K562 (cell line): ENCODE measurements around the gene CACNA2D4. TPM values are rescaled to one million over a fixed set of nuclear protein-coding genes. Genes with fewer than 3 reads are reported as not detected.

Experiments
- ELF1 ChIP-seq: fragments of 200-800 bp; sonication (Bioruptor generic); IDR thresholded peaks from 2 replicates; pipeline ENCODE4 v1.6.1; 2016; ENCODE audit warnings: missing genetic modification characterization, missing compliant biosample characterization
- POU5F1 ChIP-seq: fragments of 150-350 bp; IDR thresholded peaks from 2 replicates; pipeline ENCODE4 v1.6.1; 2014; ENCODE audit warnings: borderline replicate concordance, low read length, low read depth, mild to moderate bottlenecking; ENCODE audit not compliant: partially characterized antibody
- RAD21 ChIP-seq, 2 experiments: fragments of 250-450 bp in 1 of 2; fragments of 450-650 bp in 1 of 2; sonication (Bioruptor Pico) in 1 of 2; formaldehyde crosslinking in 1 of 2; IDR thresholded peaks in 1 of 2; conservative IDR thresholded peaks in 1 of 2; 2 replicates each; pipeline versions ENCODE4 v1.4.0 to v1.8.0; 2020 to 2022; ENCODE audit warnings: mild to moderate bottlenecking in 2 of 2, moderate library complexity in 1 of 2
- RFX7 ChIP-seq: fragments of 250-450 bp; sonication (Bioruptor Pico); IDR thresholded peaks from 2 replicates; pipeline ENCODE4 v1.5.1; 2021; ENCODE audit warnings: mild to moderate bottlenecking
- SMC3 ChIP-seq: conservative IDR thresholded peaks from 2 replicates; pipeline ENCODE4 v1.6.1; 2011; ENCODE audit warnings: low read depth, low read length, improper control_type of control experiment; ENCODE audit not compliant: insufficient read depth
- SP2 ChIP-seq: IDR thresholded peaks from 2 replicates; pipeline ENCODE4 v1.6.1; 2011; ENCODE audit warnings: mild to moderate bottlenecking, low read depth, low read length, moderate library complexity; ENCODE audit not compliant: poor library complexity, severe bottlenecking; ENCODE audit errors: extremely low read depth
- STAG1 ChIP-seq: sonication (generic); formaldehyde crosslinking; IDR thresholded peaks from 2 replicates; pipeline ENCODE4 v1.5.0; 2020; ENCODE audit warnings: missing genetic modification reagents, borderline replicate concordance
- ZNF224 ChIP-seq: sonication (generic); formaldehyde crosslinking; IDR thresholded peaks from 2 replicates; pipeline ENCODE4 v1.8.0; 2022; ENCODE audit warnings: mild to moderate bottlenecking, missing genetic modification reagents
- polyA plus RNA-seq, 8 experiments: library from polyadenylated mRNA; depleted of rRNA in 4 of 8; stranded (reverse) in 5 of 8; unstranded in 3 of 8; fragments of >200 nt; fragmentation: Nextera tagmentation in 2 of 8; fragmentation: Illumina TruSeq in 1 of 8; extraction: Ambion mirVana in 2 of 8; extraction: Trizol in 1 of 8; gene quantifications; 2 replicates each; pipeline versions ENCODE4 v1.2.1 to v1.2.3, GENCODE V29; 2011 to 2014; ENCODE audit warnings: inconsistent platforms in 1 of 8, missing spikeins in 1 of 8
- total RNA-seq, 7 experiments: library from RNA; depleted of rRNA in 6 of 7; stranded (reverse); fragments of >200 nt in 6 of 7; fragmentation: Illumina TruSeq in 2 of 7; extraction: Trizol in 2 of 7; gene quantifications; 2 replicates each; pipeline versions ENCODE4 v1.2.1 to v1.2.3, GENCODE V29; 2011 to 2021; ENCODE audit warnings: low replicate concordance in 1 of 7
- TF ChIP-seq, protein P1 (sequence below), 2 experiments: fragments of 450-650 bp; formaldehyde crosslinking in 1 of 2; IDR thresholded peaks; 2 replicates each; pipeline versions ENCODE4 v1.4.0 to v1.6.1; 2014 to 2020; ENCODE audit warnings: mild to moderate bottlenecking in 2 of 2, borderline replicate concordance in 1 of 2, low read depth in 1 of 2
- TF ChIP-seq, protein P2 (sequence below): fragments of 450-650 bp; formaldehyde crosslinking; IDR thresholded peaks from 2 replicates; pipeline ENCODE4 v1.4.0; 2020; ENCODE audit warnings: mild to moderate bottlenecking, moderate library complexity

CACNA2D4 gene
- total and polyA plus RNA-seq, 9 of the 15 experiments (the other 6 are each of a cell fraction or from before 2014, with no cell fraction given), result 0.04 to 0.69 (median 0.40) TPM; not detected in 3

DNA sequence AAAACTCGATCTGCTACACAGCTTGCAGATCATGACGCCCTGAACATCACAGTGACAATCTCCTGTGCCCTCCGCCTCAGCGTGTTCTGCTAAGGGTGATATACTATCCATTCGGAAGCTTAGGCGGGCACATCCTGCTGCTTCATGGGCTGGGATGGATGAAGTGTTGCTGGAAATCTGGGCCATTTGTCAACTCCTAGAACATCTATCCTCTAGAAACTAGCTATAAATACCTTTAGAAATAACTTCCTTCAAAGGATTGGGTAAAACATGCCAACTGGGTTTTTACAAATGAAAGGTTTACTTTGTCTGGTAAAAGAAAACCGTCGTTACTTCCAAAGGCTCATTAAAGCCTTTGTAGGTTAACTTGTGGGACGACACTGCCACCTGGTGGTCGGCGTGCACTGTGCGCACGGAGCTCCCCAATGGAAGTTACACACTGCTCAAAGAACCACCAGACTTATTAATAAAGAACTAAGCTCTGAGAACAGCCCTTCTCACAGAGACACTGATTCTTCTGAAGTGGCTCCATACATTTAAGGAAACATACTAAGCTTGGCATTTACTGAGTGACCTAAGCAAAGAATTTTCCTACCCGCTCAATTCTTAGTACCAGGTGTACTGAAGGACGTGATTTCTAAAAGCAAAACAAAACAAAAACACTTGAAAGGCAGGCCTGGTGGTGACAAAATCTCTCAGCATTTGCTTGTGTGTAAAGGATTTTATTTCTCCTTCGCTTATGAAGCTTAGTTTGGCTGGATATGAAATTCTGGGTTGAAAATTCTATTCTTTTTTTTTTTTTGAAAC is 21.6 kb upstream of the CACNA2D4 start (continued):
- peak; percentile 93 for TF ChIP-seq SMC3
- no peak for TF ChIP-seq SP2
- no peak for TF ChIP-seq POU5F1
- no peak for TF ChIP-seq RFX7 (CRISPR knock-in tag)
- TF ChIP-seq, protein P1, sequence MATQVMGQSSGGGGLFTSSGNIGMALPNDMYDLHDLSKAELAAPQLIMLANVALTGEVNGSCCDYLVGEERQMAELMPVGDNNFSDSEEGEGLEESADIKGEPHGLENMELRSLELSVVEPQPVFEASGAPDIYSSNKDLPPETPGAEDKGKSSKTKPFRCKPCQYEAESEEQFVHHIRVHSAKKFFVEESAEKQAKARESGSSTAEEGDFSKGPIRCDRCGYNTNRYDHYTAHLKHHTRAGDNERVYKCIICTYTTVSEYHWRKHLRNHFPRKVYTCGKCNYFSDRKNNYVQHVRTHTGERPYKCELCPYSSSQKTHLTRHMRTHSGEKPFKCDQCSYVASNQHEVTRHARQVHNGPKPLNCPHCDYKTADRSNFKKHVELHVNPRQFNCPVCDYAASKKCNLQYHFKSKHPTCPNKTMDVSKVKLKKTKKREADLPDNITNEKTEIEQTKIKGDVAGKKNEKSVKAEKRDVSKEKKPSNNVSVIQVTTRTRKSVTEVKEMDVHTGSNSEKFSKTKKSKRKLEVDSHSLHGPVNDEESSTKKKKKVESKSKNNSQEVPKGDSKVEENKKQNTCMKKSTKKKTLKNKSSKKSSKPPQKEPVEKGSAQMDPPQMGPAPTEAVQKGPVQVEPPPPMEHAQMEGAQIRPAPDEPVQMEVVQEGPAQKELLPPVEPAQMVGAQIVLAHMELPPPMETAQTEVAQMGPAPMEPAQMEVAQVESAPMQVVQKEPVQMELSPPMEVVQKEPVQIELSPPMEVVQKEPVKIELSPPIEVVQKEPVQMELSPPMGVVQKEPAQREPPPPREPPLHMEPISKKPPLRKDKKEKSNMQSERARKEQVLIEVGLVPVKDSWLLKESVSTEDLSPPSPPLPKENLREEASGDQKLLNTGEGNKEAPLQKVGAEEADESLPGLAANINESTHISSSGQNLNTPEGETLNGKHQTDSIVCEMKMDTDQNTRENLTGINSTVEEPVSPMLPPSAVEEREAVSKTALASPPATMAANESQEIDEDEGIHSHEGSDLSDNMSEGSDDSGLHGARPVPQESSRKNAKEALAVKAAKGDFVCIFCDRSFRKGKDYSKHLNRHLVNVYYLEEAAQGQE (IDR thresholded peaks at IDR 0.05; ENCODE audit: borderline replicate concordance), result peak; percentile 88
- TF ChIP-seq, protein P1 (CRISPR knock-in tag; IDR thresholded peaks at IDR 0.05; ENCODE audit: low read depth), result no peak
- TF ChIP-seq, protein P2, sequence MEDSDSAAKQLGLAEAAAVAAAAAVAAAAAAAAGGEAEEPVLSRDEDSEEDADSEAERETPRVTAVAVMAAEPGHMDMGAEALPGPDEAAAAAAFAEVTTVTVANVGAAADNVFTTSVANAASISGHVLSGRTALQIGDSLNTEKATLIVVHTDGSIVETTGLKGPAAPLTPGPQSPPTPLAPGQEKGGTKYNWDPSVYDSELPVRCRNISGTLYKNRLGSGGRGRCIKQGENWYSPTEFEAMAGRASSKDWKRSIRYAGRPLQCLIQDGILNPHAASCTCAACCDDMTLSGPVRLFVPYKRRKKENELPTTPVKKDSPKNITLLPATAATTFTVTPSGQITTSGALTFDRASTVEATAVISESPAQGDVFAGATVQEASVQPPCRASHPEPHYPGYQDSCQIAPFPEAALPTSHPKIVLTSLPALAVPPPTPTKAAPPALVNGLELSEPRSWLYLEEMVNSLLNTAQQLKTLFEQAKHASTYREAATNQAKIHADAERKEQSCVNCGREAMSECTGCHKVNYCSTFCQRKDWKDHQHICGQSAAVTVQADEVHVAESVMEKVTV (CRISPR knock-in tag), result peak; percentile 81
- peak; percentile 90 to 93 for TF ChIP-seq RAD21 (CRISPR knock-in tag; conservative IDR thresholded peaks at IDR 0.05 in 1 of 2, IDR thresholded peaks at IDR 0.05 in 1 of 2)
- no peak for TF ChIP-seq ZNF224 (CRISPR knock-in tag)
- TF ChIP-seq STAG1, result peak; percentile 51; the same call in 1 of the 2 replicates
- TF ChIP-seq ELF1 (tag), result no peak
- TF ChIP-seq, all 486 proteins: peak for 8
